ENCODE measurements around the gene GC.

DNA sequence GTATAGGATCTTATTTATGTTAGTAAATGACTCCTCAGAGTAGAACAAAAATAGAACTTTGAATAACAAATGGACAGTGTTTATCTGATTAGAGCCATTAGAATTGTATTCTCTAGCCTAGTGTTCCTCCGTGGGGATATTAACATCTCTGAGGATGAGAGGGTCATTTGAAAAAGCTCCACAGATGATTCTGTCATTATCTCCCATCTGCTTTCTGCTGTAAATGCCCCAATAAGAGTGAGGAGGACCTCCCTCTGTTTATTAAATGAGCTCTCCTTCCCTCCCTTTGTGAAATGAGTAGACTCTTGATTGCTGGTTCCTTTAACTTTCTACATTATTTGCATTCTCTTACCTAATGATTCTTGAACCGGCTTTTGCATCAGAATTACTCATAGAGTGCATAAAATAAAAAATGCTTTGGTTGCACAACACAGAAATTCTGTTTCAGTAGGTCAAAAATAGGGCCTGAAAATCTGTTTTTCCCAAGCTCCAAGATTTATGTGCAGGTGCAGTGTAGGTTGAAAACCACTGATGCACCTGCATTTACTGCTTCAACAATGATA, 18.0 kb downstream of the GC start:
- TF ChIP-seq CTCF (IDR thresholded peaks at IDR 0.05) (no peak), POLR2A (IDR thresholded peaks at IDR 0.05) (no peak)

All from thyroid gland (tissue), 4 donors.